Peyer's patch (tissue), 4 donors: Measurements from ENCODE around the gene CDH24.

Source experiments
- CTCF ChIP-seq, 6 experiments: fragments of 450-650 bp in 4 of 6; fragments of 200-600 bp in 2 of 6; sonication (generic) in 1 of 6; IDR thresholded peaks; one replicate each; pipeline ENCODE4 v1.5.1; 2017 to 2019; ENCODE audit warnings: antibody characterized with exemption in 6 of 6, mild to moderate bottlenecking in 3 of 6, moderate library complexity in 1 of 6
- POLR2A ChIP-seq, 2 donors: fragments of 450-650 bp; IDR thresholded peaks; one replicate each; pipeline ENCODE4 v1.5.1; 2017; ENCODE audit warnings: antibody characterized with exemption in 2 of 2, mild to moderate bottlenecking in 2 of 2, moderate library complexity in 2 of 2

GRCh38 chr14:23043754-23044153 is 13.6 kb downstream of the CDH24 start:
- TF ChIP-seq CTCF (IDR thresholded peaks at IDR 0.05), result no peak
- no peak for TF ChIP-seq POLR2A (IDR thresholded peaks at IDR 0.05)
